ENCODE results near the gene SLC25A24.

SLC25A24 gene

GRCh38 chr1:108124023-108124422 is 76.1 kb downstream of the SLC25A24 start:
- TF ChIP-seq, protein P1, sequence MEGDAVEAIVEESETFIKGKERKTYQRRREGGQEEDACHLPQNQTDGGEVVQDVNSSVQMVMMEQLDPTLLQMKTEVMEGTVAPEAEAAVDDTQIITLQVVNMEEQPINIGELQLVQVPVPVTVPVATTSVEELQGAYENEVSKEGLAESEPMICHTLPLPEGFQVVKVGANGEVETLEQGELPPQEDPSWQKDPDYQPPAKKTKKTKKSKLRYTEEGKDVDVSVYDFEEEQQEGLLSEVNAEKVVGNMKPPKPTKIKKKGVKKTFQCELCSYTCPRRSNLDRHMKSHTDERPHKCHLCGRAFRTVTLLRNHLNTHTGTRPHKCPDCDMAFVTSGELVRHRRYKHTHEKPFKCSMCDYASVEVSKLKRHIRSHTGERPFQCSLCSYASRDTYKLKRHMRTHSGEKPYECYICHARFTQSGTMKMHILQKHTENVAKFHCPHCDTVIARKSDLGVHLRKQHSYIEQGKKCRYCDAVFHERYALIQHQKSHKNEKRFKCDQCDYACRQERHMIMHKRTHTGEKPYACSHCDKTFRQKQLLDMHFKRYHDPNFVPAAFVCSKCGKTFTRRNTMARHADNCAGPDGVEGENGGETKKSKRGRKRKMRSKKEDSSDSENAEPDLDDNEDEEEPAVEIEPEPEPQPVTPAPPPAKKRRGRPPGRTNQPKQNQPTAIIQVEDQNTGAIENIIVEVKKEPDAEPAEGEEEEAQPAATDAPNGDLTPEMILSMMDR (IDR thresholded peaks at IDR 0.05; ENCODE audit: insufficient read depth, missing control alignments): no peak
- FAIRE-seq: no peak
- no peak for DNase-seq (ENCODE audit: insufficient read length, low spot score)

DNA sequence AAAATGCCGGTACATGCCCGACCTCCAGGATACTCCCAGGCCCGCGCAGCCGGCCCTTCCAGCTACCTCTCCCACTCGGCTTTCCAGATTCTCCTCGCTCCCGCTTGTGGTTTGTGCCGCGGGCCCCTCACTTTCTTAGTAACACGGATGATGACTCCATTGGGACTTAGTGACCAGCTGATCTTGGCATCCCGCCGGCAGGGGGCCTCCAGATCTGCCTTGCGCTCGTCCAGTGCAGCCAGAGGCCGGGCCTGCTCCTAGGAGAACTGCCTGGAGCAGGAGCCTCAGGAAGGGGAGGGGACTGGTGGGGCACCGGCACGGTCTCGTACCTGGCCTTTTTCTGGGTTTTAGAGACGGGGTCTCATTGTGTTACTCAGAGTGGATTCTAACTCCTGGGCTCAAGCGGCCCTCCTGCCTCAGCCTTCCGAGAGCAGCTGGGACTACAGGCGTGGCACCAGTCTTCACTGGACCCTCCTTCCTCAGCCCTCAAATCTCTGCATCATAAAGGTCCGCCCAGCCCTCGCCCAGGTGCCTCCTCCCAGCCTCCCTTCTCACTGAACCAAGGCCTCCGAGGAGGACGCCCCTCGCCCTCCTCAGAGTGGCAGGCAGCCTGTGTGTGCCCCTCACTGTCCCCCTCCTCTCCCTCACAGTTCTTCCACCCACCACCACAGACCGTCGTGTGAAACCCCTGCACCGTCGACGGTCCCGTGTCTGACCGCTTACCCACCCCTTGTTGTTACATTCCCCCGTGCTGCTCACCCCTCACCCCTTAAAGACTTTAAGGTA is 78.6 kb downstream of the SLC25A24 start:
- FAIRE-seq: no peak
- TF ChIP-seq, protein P1 (IDR thresholded peaks at IDR 0.05; ENCODE audit: insufficient read depth, missing control alignments): no peak

GRCh38 chr1:108120163-108120562 is 80.0 kb downstream of the SLC25A24 start:
- no peak for DNase-seq (ENCODE audit: insufficient read length, low spot score)
- TF ChIP-seq, protein P1 (IDR thresholded peaks at IDR 0.05; ENCODE audit: insufficient read depth, missing control alignments): no peak
- FAIRE-seq: no peak

More for the DNA sequence above, 78.6 kb downstream of the SLC25A24 start:
- DNase-seq (ENCODE audit: insufficient read length, low spot score): no peak

DNA sequence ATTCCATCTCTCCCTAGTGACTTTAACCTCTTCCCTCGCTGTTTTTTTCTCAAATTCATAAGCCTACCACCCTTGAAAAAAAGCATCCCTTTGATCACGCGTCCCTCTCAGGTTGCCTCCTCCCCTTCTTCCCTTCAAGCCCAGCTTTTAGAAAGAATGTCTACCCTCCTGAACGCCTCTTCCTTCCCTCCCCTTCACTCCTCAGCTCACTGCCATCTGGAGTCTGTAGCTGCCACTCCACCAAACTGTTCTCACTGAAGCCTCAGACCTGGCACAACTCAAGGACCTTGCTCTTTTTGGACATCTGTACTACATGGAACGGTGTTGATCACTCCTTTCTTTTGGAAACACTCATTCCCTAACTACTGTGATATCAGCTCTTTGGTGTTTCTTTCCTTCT is 80.6 kb downstream of the SLC25A24 start:
- TF ChIP-seq, protein P1 (IDR thresholded peaks at IDR 0.05; ENCODE audit: insufficient read depth, missing control alignments): no peak
- no peak for DNase-seq (ENCODE audit: insufficient read length, low spot score)
- no peak for FAIRE-seq

DNA sequence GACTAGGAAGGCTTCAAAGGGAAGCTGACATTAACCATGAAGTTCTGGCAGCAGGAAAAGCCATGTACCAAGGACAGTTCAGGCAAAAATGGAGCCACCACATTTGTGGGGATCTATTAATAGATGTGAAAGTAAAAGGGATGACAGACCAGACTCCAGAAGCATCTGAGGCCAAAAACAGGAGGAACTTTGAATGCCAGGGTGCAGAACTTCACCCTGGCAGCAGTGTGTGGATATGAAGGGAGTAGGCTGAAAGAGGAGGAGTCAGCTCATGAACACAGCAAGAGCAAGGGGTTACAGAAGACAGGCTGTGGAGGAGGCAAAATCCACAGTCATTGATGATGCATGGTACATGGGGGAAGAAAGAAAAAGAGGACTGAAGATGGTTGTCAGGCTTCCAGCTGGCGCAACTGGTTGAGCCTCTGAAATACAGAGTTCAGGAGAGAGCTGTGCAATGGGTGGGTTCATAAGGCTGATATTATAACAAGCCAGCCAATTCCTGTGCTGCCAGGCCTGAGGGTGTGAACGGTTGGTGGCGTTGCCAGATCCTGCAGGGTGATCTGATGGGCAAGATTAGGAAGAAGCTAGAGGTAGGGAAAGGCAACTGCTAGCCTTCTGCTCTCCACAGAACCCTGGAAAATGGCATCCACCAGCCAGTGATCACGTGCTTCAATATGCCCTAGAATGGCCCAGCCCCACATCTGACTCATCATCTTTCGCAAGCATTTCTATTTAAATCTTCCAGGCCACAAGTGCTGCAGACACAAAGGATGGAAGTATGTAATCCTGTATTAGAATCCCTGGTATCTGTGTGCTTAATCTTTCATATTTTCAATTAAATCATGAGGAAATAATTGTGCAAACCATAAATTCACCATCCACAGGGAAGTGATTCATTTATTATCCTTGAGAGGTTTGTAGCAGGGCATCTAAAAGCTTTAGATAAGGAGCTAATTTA is 81.9 kb downstream of the SLC25A24 start:
- FAIRE-seq (no peak), DNase-seq (ENCODE audit: insufficient read length, low spot score) (no peak)
- TF ChIP-seq, protein P1 (IDR thresholded peaks at IDR 0.05; ENCODE audit: insufficient read depth, missing control alignments): no peak

GRCh38 chr1:108117237-108117636 is 82.9 kb downstream of the SLC25A24 start:
- TF ChIP-seq, protein P1 (IDR thresholded peaks at IDR 0.05; ENCODE audit: insufficient read depth, missing control alignments): no peak
- DNase-seq (ENCODE audit: insufficient read length, low spot score): no peak
- FAIRE-seq: no peak

All from D721Med (cell line).